GM20000 (cell line): Measurements from ENCODE around the gene NGLY1.

Experiments
- DNase-seq: peaks from one replicate; pipeline ENCODE4 v3.0.0; 2012; ENCODE audit warnings: low spot score
- CTCF ChIP-seq: IDR thresholded peaks from 2 replicates; pipeline ENCODE4 v1.5.1; 2012; ENCODE audit warnings: mild to moderate bottlenecking, control low read depth; ENCODE audit errors: extremely low read depth, missing control alignments

NGLY1 gene

GRCh38 chr3:25689226-25689625 is 94.0 kb downstream of the NGLY1 start:
- no peak for DNase-seq
- no peak for TF ChIP-seq CTCF

- DNase-seq = no peak
Measured at GRCh38 chr3:25687742-25688141, 95.5 kb downstream of the NGLY1 start.

GRCh38 chr3:25686766-25687165 is 96.5 kb downstream of the NGLY1 start:
- TF ChIP-seq CTCF = no peak
- no peak for DNase-seq

More at GRCh38 chr3:25687742-25688141, 95.5 kb downstream of the NGLY1 start:
- no peak for TF ChIP-seq CTCF

- no peak for TF ChIP-seq CTCF
- no peak for DNase-seq
Measured at GRCh38 chr3:25683882-25684281, 99.4 kb downstream of the NGLY1 start.

- DNase-seq = no peak
- no peak for TF ChIP-seq CTCF
Measured at GRCh38 chr3:25683410-25683809, 99.8 kb downstream of the NGLY1 start.

- TF ChIP-seq CTCF = no peak
- DNase-seq = no peak
Measured at GRCh38 chr3:25679642-25680302, 103.5 kb downstream of the NGLY1 start.

GRCh38 chr3:25679166-25679565 is 104.1 kb downstream of the NGLY1 start:
- no peak for TF ChIP-seq CTCF
- DNase-seq = no peak
